ENCODE measurements around the gene TNFAIP1.

Gene TNFAIP1

GRCh38 chr17:28372203-28372944, 36.8 kb downstream of the TNFAIP1 start:
- DNase-seq, result no peak

GRCh38 chr17:28372945-28373274, 37.3 kb downstream of the TNFAIP1 start:
- no peak for DNase-seq

- no peak for DNase-seq
These were observed 44.5 kb downstream of the TNFAIP1 start for GRCh38 chr17:28379814-28380801.

GRCh38 chr17:28381141-28381825, 45.7 kb downstream of the TNFAIP1 start:
- no peak for DNase-seq

GRCh38 chr17:28384281-28385036, 48.9 kb downstream of the TNFAIP1 start:
- DNase-seq, result no peak

- DNase-seq, result no peak
These were observed 49.5 kb downstream of the TNFAIP1 start for GRCh38 chr17:28385037-28385400.

- DNase-seq, result no peak
These were observed 49.8 kb downstream of the TNFAIP1 start for GRCh38 chr17:28385406-28385805.

GRCh38 chr17:28386391-28386790, 50.8 kb downstream of the TNFAIP1 start:
- no peak for DNase-seq

- no peak for DNase-seq
These were observed 52.5 kb downstream of the TNFAIP1 start for GRCh38 chr17:28388106-28388505.

- no peak for DNase-seq
These were observed 54.6 kb downstream of the TNFAIP1 start for GRCh38 chr17:28390141-28390540.

GRCh38 chr17:28390563-28390962, 55.0 kb downstream of the TNFAIP1 start:
- DNase-seq, result no peak

GRCh38 chr17:28390984-28391383, 55.4 kb downstream of the TNFAIP1 start:
- no peak for DNase-seq

GRCh38 chr17:28391401-28391800, 55.8 kb downstream of the TNFAIP1 start:
- DNase-seq, result no peak

- DNase-seq, result no peak
These were observed 56.9 kb downstream of the TNFAIP1 start for GRCh38 chr17:28392491-28392890.

- DNase-seq, result no peak
These were observed 59.0 kb downstream of the TNFAIP1 start for GRCh38 chr17:28394337-28395116.

- DNase-seq, result no peak
These were observed 59.9 kb downstream of the TNFAIP1 start for GRCh38 chr17:28395426-28395825.

- no peak for DNase-seq
These were observed 60.4 kb downstream of the TNFAIP1 start for GRCh38 chr17:28395968-28396367.

Measured in NCI-H2227 treated with DMSO at 0.1 percent for 48 hours (cell line).